Lung (tissue), 12 donors: ENCODE data around the gene ANKRD17. TPM values are rescaled to one million over a fixed set of nuclear protein-coding genes. Genes with fewer than 3 reads are reported as not detected.
A peak's percentile ranks its signal among the peaks of the same experiment; 100 is the strongest.

Source experiments
- ATAC-seq: fragments of 200-7000 bp; cut with Tn5 transposase; one replicate; pipeline ENCODE4 v1.9.1; 2020; ENCODE audit warnings: moderate number of reproducible peaks; ENCODE audit not compliant: insufficient read depth, low FRiP score
- DNase-seq, 3 donors: peaks; one replicate each; pipeline ENCODE4 v3.0.0-alpha.2; 2013 to 2017
- H3K27ac ChIP-seq, 2 donors: one replicate each; pipeline ENCODE4 v1.5.1; 2013; ENCODE audit warnings: mild to moderate bottlenecking in 2 of 2, moderate library complexity in 2 of 2, control low read depth in 1 of 2, inconsistent platforms in 1 of 2, low read depth in 1 of 2, low read length in 1 of 2
- H3K27me3 ChIP-seq, 3 donors: one replicate each; pipeline ENCODE4 v1.5.1; 2013; ENCODE audit warnings: low read length in 2 of 3; ENCODE audit not compliant: control insufficient read depth in 3 of 3, insufficient read depth in 3 of 3
- H3K36me3 ChIP-seq, 4 donors: one replicate each; pipeline ENCODE4 v1.5.1; 2013; ENCODE audit warnings: low read length in 4 of 4, mild to moderate bottlenecking in 1 of 4, moderate library complexity in 1 of 4; ENCODE audit not compliant: control insufficient read depth in 4 of 4, insufficient read depth in 4 of 4
- H3K4me1 ChIP-seq, 5 donors: one replicate each; pipeline ENCODE4 v1.5.1; 2013; ENCODE audit warnings: low read length in 5 of 5, mild to moderate bottlenecking in 2 of 5, moderate library complexity in 1 of 5; ENCODE audit not compliant: control insufficient read depth in 5 of 5, insufficient read depth in 5 of 5
- H3K4me3 ChIP-seq: one replicate; pipeline ENCODE4 v1.5.1; 2013; ENCODE audit warnings: mild to moderate bottlenecking, control low read depth, moderate library complexity
- H3K9ac ChIP-seq, 2 donors: one replicate each; pipeline ENCODE4 v1.5.1; 2013; ENCODE audit warnings: low read length in 2 of 2, control low read depth in 1 of 2; ENCODE audit not compliant: insufficient read depth in 1 of 2
- H3K9me3 ChIP-seq, 4 donors: one replicate each; pipeline ENCODE4 v1.5.1; 2013; ENCODE audit warnings: low read length in 3 of 4, mild to moderate bottlenecking in 1 of 4, moderate library complexity in 1 of 4; ENCODE audit not compliant: control insufficient read depth in 4 of 4, insufficient read depth in 3 of 4
- whole genome bisulfite sequencing, 2 donors: extraction: QIAGEN DNeasy Blood & Tissue Kit; methylation state at CpG; one replicate each; pipeline ENCODE4 v1.1.7; 2013; 5-methylcytosine and 5-hydroxymethylcytosine counted together
- polyA plus RNA-seq, 2 donors: library from polyadenylated mRNA; stranded (reverse); fragments of 200-250 nt; gene quantifications; one replicate each; pipeline ENCODE4 v1.2.1, GENCODE V29; 2013
- total RNA-seq, 2 donors: library from RNA; depleted of rRNA in 1 of 2; stranded (reverse); fragments of >200 nt in 1 of 2; gene quantifications; one replicate each; pipeline ENCODE4 v1.2.1, GENCODE V29; 2014 to 2021
- TF ChIP-seq, protein P1 (sequence below): IDR thresholded peaks from 2 replicates; pipeline ENCODE4 v1.5.1; 2012; ENCODE audit warnings: mild to moderate bottlenecking; ENCODE audit errors: control extremely low read depth, extremely low read depth
- donor health status: control.
- donor health status: control.
- donor health status: Bipolar disorder and iron deficiency.
- donor health status: healthy.
- donor health status: DM: yes; HTN: yes; CAD: no.

The ANKRD17 gene
- total and polyA plus RNA-seq, 4 donors, result 7.8 to 74.4 (median 31.7) TPM

DNA sequence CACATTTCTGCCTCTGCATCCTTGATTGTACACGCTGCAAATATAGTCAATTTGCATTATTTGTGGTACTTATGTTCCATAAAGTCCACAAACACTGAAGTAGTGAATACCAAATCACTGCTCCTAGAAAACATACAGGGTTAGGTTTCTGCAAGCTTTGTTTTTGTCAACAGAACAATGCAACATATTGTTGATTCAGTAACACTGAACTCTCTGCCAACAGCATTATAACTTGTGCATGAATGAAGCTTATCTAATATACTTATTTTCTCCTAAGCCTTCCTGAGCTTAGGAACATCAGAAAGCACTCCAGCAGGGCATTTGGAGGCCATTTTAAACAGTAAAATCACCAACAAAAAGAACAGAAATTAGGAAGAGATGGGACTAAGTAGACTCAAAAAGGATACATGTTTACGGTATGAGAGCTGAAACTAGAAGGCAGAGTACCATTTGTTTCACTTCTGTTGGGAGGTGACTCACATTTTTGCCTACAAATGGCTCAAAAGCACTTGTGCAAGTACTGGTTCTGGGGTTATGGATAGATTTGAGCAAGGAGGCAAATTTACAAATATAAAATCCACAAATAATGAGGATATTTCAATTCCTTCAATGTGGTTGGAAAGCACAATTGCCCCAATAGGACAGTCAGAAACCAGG, 203.2 kb downstream of the ANKRD17 start:
- TF ChIP-seq, protein P1, sequence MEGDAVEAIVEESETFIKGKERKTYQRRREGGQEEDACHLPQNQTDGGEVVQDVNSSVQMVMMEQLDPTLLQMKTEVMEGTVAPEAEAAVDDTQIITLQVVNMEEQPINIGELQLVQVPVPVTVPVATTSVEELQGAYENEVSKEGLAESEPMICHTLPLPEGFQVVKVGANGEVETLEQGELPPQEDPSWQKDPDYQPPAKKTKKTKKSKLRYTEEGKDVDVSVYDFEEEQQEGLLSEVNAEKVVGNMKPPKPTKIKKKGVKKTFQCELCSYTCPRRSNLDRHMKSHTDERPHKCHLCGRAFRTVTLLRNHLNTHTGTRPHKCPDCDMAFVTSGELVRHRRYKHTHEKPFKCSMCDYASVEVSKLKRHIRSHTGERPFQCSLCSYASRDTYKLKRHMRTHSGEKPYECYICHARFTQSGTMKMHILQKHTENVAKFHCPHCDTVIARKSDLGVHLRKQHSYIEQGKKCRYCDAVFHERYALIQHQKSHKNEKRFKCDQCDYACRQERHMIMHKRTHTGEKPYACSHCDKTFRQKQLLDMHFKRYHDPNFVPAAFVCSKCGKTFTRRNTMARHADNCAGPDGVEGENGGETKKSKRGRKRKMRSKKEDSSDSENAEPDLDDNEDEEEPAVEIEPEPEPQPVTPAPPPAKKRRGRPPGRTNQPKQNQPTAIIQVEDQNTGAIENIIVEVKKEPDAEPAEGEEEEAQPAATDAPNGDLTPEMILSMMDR, result no peak

DNA sequence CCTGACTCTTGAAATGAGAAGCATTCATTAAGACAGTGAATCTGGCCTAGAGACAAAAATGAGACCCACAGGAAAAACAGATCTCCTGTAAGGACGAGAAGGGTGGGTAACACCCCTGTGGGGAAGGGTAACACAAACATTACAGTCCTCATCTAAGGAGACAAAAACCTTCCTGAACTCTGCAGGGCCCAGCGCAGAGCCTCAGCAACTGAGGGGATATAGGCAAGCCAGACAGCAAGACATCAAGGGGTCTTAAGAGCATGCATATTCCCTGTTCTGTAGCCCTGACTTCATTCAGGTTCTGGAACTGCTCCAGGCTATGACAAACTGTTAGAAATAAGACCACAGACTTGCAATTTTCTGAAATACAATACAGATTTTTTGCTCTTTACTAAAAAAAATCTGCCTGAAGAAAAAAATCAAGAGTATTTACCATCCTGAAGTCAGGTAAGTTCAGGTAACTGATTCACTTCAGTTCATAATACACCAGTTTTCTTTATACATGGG, 204.6 kb downstream of the ANKRD17 start:
- TF ChIP-seq, protein P1, result no peak
- Histone ChIP-seq H3K9me3 (no peaks in the 10 kb centered on the region), H3K4me1 (peaks cover 0 to 1% (median 0%) of the 10 kb centered on the region in 5 donors), H3K4me3 (no peak overlapping the region), H3K27ac (no peak overlapping the region), H3K9ac (no peak overlapping the region), H3K27me3 (no peaks in the 10 kb centered on the region), H3K36me3 (peaks cover 13 to 21% (median 18%) of the 10 kb centered on the region in 4 donors)
- no peak for ATAC-seq
- WGBS, 2 donors, result 77 to 84% methylated on average over 2 of the region's 2 CpGs
- peak in 1 of 3 donors; percentile 13 for DNase-seq

More for the DNA sequence above, 203.2 kb downstream of the ANKRD17 start:
- DNase-seq (no peak), ATAC-seq (no peak)
- Histone ChIP-seq H3K4me3 (no peak overlapping the region), H3K27ac (no peak overlapping the region), H3K36me3 (peaks cover 19 to 34% (median 25%) of the 10 kb centered on the region in 4 donors), H3K4me1 (peaks cover 0 to 1% (median 0%) of the 10 kb centered on the region in 5 donors), H3K27me3 (no peaks in the 10 kb centered on the region), H3K9ac (no peak overlapping the region), H3K9me3 (no peaks in the 10 kb centered on the region)
- WGBS, 2 donors, result 87 to 93% methylated on average over 2 of the region's 2 CpGs

- no peak overlapping the region for H3K9ac ChIP-seq
- no peak overlapping the region for H3K4me3 ChIP-seq
- TF ChIP-seq, protein P1, result no peak
- no peak for ATAC-seq
- H3K36me3 ChIP-seq, result peaks cover 8 to 15% (median 13%) of the 10 kb centered on the region in 4 donors
- H3K27me3 ChIP-seq, result no peaks in the 10 kb centered on the region
- WGBS, 2 donors, result 80 to 85% methylated on average over 5 of the region's 5 CpGs
- H3K4me1 ChIP-seq, result peaks cover 0 to 1% (median 0%) of the 10 kb centered on the region in 5 donors
- DNase-seq, result no peak
- no peak overlapping the region for H3K27ac ChIP-seq
- H3K9me3 ChIP-seq, result no peaks in the 10 kb centered on the region
These were observed 205.5 kb downstream of the ANKRD17 start for GRCh38 chr4:73053076-73053475.
